HG02973 (cell line): Measurements from ENCODE around the gene BHLHE23.

ENCODE experiments used
- ATAC-seq: cut with Tn5 transposase; IDR thresholded peaks from one replicate; pipeline ENCODE4 v1.9.1; 2021; ENCODE audit warnings: moderate library complexity; ENCODE audit not compliant: unreplicated experiment

Gene BHLHE23

GRCh38 chr20:62993856-62994494 lies 12.8 kb downstream of the BHLHE23 start:
- no peak for ATAC-seq

DNA sequence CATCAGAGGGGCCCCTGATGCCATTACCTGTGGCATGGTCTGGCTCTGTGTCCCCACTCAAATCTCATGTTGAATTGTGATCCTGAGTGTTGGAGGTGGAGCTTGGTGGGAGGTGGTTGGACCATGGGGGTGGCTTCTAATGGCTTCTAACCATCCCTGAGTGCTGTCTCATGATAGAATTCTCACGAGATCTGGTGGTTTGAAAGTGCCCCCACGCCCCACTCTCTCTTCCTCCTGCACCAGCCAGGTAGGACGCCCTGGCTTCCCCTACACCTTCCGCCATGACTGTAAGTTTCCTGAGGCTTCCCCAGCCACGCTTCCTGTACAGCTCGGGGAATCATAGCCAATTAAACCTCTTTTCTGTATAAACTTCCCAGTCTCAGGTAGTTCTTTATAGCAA lies 14.9 kb downstream of the BHLHE23 start:
- ATAC-seq = no peak

- ATAC-seq = no peak
Observed at GRCh38 chr20:62991196-62991807, 15.5 kb downstream of the BHLHE23 start.

- ATAC-seq = no peak
Observed at GRCh38 chr20:62990306-62990825, 16.4 kb downstream of the BHLHE23 start.

- ATAC-seq = no peak
Observed at GRCh38 chr20:62989201-62989601, 17.6 kb downstream of the BHLHE23 start.

- no peak for ATAC-seq
Observed at GRCh38 chr20:62987114-62987513, 19.6 kb downstream of the BHLHE23 start.

GRCh38 chr20:62986257-62986800 lies 20.4 kb downstream of the BHLHE23 start:
- no peak for ATAC-seq

- no peak for ATAC-seq
Observed at GRCh38 chr20:62985444-62985778, 21.4 kb downstream of the BHLHE23 start.

- ATAC-seq = no peak
Observed at GRCh38 chr20:62984666-62985443, 21.9 kb downstream of the BHLHE23 start.

DNA sequence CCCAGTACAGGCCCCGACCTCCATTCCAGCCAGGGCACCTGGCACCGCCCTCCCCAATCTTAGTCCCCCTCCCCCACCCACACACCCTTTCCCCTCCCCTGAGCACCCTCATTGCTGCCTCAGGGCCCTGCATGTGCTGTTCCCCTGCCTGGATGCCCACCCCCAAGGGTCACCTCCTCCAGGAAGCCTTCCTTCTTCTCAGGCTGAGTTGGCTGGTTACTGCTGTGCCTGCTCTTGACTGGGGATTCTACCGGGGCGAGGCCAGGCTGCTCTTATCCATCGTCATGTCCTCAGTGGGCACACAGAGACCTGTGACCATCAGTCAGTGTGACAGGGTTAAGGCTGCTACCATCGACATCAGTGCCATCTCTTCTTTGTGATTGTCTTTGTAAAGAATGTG lies 23.6 kb downstream of the BHLHE23 start:
- no peak for ATAC-seq

DNA sequence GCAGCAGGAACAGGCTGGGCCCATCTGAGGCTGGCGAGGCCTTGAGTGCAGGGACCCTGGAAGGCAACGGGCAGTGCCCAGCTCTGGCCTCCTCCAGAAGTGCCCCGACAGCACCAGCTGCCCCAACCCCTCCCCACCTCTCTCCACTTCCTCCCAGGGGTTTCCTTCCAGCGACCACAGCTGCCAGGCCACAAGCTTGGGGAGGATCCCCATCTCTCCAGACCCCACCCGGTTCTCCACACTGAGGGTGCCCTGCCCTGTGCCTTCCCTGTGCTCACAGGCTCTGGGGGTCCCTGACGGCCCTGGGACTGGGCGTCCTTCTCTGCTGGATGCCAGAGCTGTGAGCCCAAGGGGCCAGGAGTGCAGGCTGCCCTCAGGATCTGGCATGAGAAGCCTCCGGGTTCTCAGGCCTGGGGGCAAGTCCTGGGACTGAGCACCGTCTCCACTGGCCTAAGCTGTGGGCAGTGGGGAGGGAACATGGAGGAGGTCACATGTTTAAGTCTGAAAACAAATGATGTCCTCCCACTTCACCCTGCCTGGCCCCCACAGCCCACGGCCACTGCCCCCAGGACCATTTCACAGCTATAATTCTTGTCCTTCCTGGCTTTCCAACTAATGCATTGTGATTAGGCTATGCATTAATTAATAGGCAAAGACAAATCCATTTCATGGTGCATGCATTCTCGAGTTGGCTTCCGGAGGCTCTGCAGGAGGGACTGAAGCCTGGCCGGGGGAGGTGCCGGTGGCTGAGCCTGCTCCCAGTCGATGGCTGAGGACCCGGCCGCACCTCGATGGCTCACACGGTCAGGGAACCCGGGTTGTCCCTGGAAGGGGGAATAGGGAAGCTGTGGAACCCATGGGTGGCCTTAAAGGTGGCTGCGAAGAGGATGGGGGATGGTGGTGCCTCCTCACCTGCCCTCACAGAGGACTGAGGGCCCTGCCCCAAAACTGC lies 24.4 kb downstream of the BHLHE23 start:
- ATAC-seq = no peak

- ATAC-seq = no peak
Observed at GRCh38 chr20:62980970-62981369, 25.8 kb downstream of the BHLHE23 start.

- no peak for ATAC-seq
Observed at GRCh38 chr20:62980380-62980960, 26.3 kb downstream of the BHLHE23 start.

DNA sequence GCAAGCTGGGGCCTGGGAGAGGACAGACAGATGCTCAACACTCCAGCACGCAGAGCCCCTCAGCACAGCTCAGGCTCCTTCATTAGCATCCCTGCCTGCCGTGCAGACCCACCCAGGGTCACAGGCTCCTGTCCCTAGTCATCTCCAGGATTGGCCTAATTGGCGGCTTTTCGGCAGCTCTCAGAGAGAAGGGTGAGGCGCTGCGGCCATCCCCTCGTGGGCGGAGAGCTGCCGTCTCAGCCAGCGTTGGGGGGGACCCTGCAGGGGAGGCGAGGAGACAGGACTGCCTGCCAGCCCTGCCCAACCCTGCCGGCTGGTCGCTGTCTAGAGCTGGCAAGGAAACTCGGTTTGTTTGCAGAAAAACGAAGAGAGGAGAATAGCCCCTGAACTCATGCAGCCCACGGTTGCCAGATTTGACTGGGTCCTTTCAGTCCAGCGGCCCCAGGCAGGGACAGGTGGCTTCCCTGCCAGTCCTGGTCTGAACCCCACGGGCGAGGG lies 26.8 kb downstream of the BHLHE23 start:
- no peak for ATAC-seq

DNA sequence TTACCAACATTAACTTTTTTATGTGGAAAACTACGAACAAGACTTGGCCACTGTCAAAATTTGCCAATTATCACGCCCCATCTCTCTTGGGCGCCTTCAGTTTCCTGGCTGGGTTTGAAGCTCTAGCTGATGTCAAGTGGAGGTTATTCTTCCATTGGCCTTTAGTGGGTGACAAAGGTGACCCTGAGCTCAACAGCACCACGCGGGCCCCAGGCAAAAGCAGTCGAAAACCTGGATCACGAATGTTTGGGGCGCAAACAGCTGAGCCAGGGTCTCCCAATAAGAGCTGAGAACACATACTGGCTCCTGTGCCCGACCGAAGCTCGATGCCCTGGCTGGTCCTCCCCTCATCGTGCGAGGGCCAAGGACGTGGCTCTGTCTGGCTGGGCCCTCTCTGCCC lies 27.5 kb downstream of the BHLHE23 start:
- ATAC-seq = no peak

GRCh38 chr20:62978561-62978943 lies 28.2 kb downstream of the BHLHE23 start:
- no peak for ATAC-seq

DNA sequence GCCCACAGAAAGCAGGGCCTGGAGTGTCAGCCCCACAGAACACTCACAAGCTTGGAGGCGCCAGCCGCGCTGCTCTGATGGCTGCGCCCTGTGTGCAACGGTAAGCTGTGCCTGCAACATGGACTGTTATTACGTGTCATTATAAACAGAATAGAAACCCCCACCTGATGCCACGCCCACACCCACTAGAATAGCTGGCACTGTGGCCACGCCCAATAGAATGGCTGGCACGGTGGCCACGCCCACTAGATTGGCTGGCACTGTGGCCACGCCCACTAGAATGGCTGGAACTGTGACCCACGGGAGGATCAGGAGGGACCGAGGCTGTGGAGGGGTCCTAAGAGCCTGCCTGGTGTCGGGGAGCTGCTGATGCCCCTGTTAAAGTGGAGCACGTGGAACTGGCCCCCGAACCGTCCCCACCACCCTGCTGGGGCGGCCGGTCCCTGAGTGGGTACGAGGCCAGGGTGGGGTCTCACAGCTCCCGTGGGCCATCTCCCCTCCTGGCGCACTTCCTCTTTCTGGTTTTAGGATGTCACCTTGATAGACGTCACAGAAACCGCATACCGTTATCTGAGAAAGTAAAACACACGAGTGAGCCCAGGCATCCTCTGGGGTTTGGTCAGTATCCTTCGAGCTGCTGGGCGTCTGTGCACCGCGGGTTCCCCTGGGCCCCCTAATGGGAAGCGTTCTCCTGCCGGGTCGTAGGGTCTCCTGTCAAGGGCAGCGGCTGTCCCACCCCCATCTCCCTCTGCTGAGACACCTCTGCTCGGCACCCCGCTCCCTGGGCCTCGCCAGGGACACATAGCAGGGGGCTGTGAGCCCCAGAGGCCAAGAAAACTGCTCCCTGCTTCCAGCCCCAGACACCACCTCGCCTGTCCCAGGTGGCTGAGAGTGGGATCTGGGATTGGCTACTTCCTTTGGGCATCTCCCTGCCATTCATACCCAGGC lies 28.9 kb downstream of the BHLHE23 start:
- no peak for ATAC-seq

GRCh38 chr20:62976886-62977285 lies 29.9 kb downstream of the BHLHE23 start:
- ATAC-seq = no peak
